HG03095 (cell line): ENCODE data around the gene MORN1.

ENCODE experiments used
- ATAC-seq: cut with Tn5 transposase; IDR thresholded peaks from one replicate; pipeline ENCODE4 v1.9.1; 2021; ENCODE audit warnings: moderate library complexity; ENCODE audit not compliant: unreplicated experiment

Gene MORN1

GRCh38 chr1:2388004-2388913 lies 3.1 kb downstream of the MORN1 start:
- ATAC-seq = no peak

GRCh38 chr1:2386636-2387611 lies 4.4 kb downstream of the MORN1 start:
- ATAC-seq = no peak

GRCh38 chr1:2385606-2386280 lies 5.6 kb downstream of the MORN1 start:
- no peak for ATAC-seq

- no peak for ATAC-seq
Observed at GRCh38 chr1:2384941-2385481, 6.3 kb downstream of the MORN1 start.

- no peak for ATAC-seq
Observed at GRCh38 chr1:2384130-2384860, 7.1 kb downstream of the MORN1 start.

GRCh38 chr1:2383576-2383975 lies 7.8 kb downstream of the MORN1 start:
- ATAC-seq = no peak

- no peak for ATAC-seq
Observed at GRCh38 chr1:2382621-2383361, 8.6 kb downstream of the MORN1 start.

GRCh38 chr1:2381741-2382620 lies 9.4 kb downstream of the MORN1 start:
- no peak for ATAC-seq

GRCh38 chr1:2380816-2381591 lies 10.3 kb downstream of the MORN1 start:
- ATAC-seq = no peak

GRCh38 chr1:2379733-2380404 lies 11.5 kb downstream of the MORN1 start:
- no peak for ATAC-seq

GRCh38 chr1:2378956-2379732 lies 12.2 kb downstream of the MORN1 start:
- ATAC-seq = no peak

- ATAC-seq = no peak
Observed at GRCh38 chr1:2378441-2378851, 12.9 kb downstream of the MORN1 start.

- no peak for ATAC-seq
Observed at GRCh38 chr1:2377751-2378440, 13.5 kb downstream of the MORN1 start.

- no peak for ATAC-seq
Observed at GRCh38 chr1:2376931-2377672, 14.3 kb downstream of the MORN1 start.

- ATAC-seq = no peak
Observed at GRCh38 chr1:2376261-2376741, 15.1 kb downstream of the MORN1 start.
